ENCODE measurements around the gene TOR1B.
A peak's percentile ranks its signal among the peaks of the same experiment; 100 is the strongest.

Gene TOR1B

GRCh38 chr9:129823542-129823934 is 20.6 kb downstream of the TOR1B start:
- Histone ChIP-seq H3K79me2 (ENCODE audit: control insufficient read depth, low read length) (peaks cover 33% of the 10 kb centered on the region), H3K4me1 (ENCODE audit: control insufficient read depth, low read length) (peaks cover 6% of the 10 kb centered on the region), H3K4me2 (ENCODE audit: low read length) (peak overlapping the region; percentile 67), H3K27ac (ENCODE audit: low read depth, low read length) (peak overlapping the region; percentile 28; the same call in 1 of the 2 replicates), H3K9me3 (ENCODE audit: control insufficient read depth, insufficient read depth, low read length) (no peaks in the 10 kb centered on the region), H3K36me3 (ENCODE audit: control insufficient read depth, low read length) (peaks cover 54% of the 10 kb centered on the region), H3K4me3 (ENCODE audit: low read length) (peak overlapping the region; percentile 82), H3F3A (ENCODE audit: control insufficient read depth, insufficient read depth) (peaks cover 14% of the 10 kb centered on the region), H3K9me2 (replicated peaks; ENCODE audit: control insufficient read depth, low read length) (no peaks in the 10 kb centered on the region), H3K27me3 (ENCODE audit: control insufficient read depth, low read length) (no peaks in the 10 kb centered on the region), H4K20me1 (ENCODE audit: control insufficient read depth, insufficient read depth, low read depth, low read length) (no peaks in the 10 kb centered on the region)
- TF ChIP-seq EZH2phosphoT487 (IDR thresholded peaks at IDR 0.05; ENCODE audit: borderline replicate concordance, low read length), result no peak
- no peak for TF ChIP-seq CTCF (IDR thresholded peaks at IDR 0.05; ENCODE audit: low read depth, low read length, poor library complexity, severe bottlenecking)

- Histone ChIP-seq H3K27me3 (ENCODE audit: control insufficient read depth, low read length) (no peaks in the 10 kb centered on the region), H3K4me3 (ENCODE audit: low read length) (peak within 1 kb of the TSS; percentile 82), H3K27ac (ENCODE audit: low read depth, low read length) (peak within 1 kb of the TSS; percentile 28; the same call in 1 of the 2 replicates), H3K4me2 (ENCODE audit: low read length) (peak within 1 kb of the TSS; percentile 67), H3K79me2 (ENCODE audit: control insufficient read depth, low read length) (peaks cover 33% of the 10 kb centered on the region), H4K20me1 (ENCODE audit: control insufficient read depth, insufficient read depth, low read depth, low read length) (no peaks in the 10 kb centered on the region), H3K4me1 (ENCODE audit: control insufficient read depth, low read length) (peaks cover 6% of the 10 kb centered on the region), H3K36me3 (ENCODE audit: control insufficient read depth, low read length) (peaks cover 54% of the 10 kb centered on the region), H3F3A (ENCODE audit: control insufficient read depth, insufficient read depth) (peaks cover 14% of the 10 kb centered on the region), H3K9me2 (replicated peaks; ENCODE audit: control insufficient read depth, low read length) (no peaks in the 10 kb centered on the region), H3K9me3 (ENCODE audit: control insufficient read depth, insufficient read depth, low read length) (no peaks in the 10 kb centered on the region)
- TF ChIP-seq EZH2phosphoT487 (IDR thresholded peaks at IDR 0.05; ENCODE audit: borderline replicate concordance, low read length) (no peak), CTCF (IDR thresholded peaks at IDR 0.05; ENCODE audit: low read depth, low read length, poor library complexity, severe bottlenecking) (no peak)
These were observed 21.1 kb downstream of the TOR1B start, which contains the start of gene TOR1A for GRCh38 chr9:129823935-129824601. Gene TOR1A, minus strand, starts transcription at chr9:129824136. Its CDS starts 51 bp downstream, at chr9:129824085.

- TF ChIP-seq CTCF (IDR thresholded peaks at IDR 0.05; ENCODE audit: low read depth, low read length, poor library complexity, severe bottlenecking) (no peak), EZH2phosphoT487 (IDR thresholded peaks at IDR 0.05; ENCODE audit: borderline replicate concordance, low read length) (no peak)
- no peaks in the 10 kb centered on the region for H3K27me3 ChIP-seq (ENCODE audit: control insufficient read depth, low read length)
- H3K4me1 ChIP-seq (ENCODE audit: control insufficient read depth, low read length), result peaks cover 6% of the 10 kb centered on the region
- no peaks in the 10 kb centered on the region for H3K9me3 ChIP-seq (ENCODE audit: control insufficient read depth, insufficient read depth, low read length)
- H3K9me2 ChIP-seq (replicated peaks; ENCODE audit: control insufficient read depth, low read length), result no peaks in the 10 kb centered on the region
- H3K27ac ChIP-seq (ENCODE audit: low read depth, low read length), result no peak overlapping the region
- H4K20me1 ChIP-seq (ENCODE audit: control insufficient read depth, insufficient read depth, low read depth, low read length), result no peaks in the 10 kb centered on the region
- peaks cover 24% of the 10 kb centered on the region for H3K79me2 ChIP-seq (ENCODE audit: control insufficient read depth, low read length)
- H3K4me2 ChIP-seq (ENCODE audit: low read length), result no peak overlapping the region
- no peak overlapping the region for H3K4me3 ChIP-seq (ENCODE audit: low read length)
- H3K36me3 ChIP-seq (ENCODE audit: control insufficient read depth, low read length), result peaks cover 63% of the 10 kb centered on the region
- H3F3A ChIP-seq (ENCODE audit: control insufficient read depth, insufficient read depth), result peaks cover 14% of the 10 kb centered on the region
These were observed 23.4 kb downstream of the TOR1B start for GRCh38 chr9:129826344-129826743.

All from DOHH2 (cell line).